SK-N-SH treated with all-trans-retinoic acid at 6 μM for 48 hours (cell line): ENCODE data around the gene PPP1R2.

Source experiments
- ATAC-seq: fragments of 200-7000 bp; cut with Tn5 transposase; 3 replicates; pipeline ENCODE4 v1.9.1; 2020; ENCODE audit warnings: mild to moderate bottlenecking, moderate library complexity
- ARNTL ChIP-seq: fragments of 450-650 bp; formaldehyde crosslinking; IDR thresholded peaks from 2 replicates; pipeline ENCODE4 v1.5.0; 2020; ENCODE audit warnings: low read depth, mild to moderate bottlenecking, moderate library complexity, borderline replicate concordance
- BACH2 ChIP-seq: fragments of 250-450 bp; sonication (Bioruptor Pico); IDR thresholded peaks from 2 replicates; pipeline ENCODE4 v1.9.0; 2021; ENCODE audit warnings: mild to moderate bottlenecking, borderline replicate concordance
- CREB5 ChIP-seq: fragments of 250-450 bp; sonication (Bioruptor Pico); IDR thresholded peaks from 2 replicates; pipeline ENCODE4 v1.5.1; 2020; ENCODE audit warnings: low read depth, mild to moderate bottlenecking, moderate library complexity
- CSDC2 ChIP-seq: fragments of 250-450 bp; sonication (Bioruptor Pico); IDR thresholded peaks from 2 replicates; pipeline ENCODE4 v1.5.0; 2020; ENCODE audit warnings: mild to moderate bottlenecking, moderate library complexity
- CSRNP3 ChIP-seq: fragments of 250-450 bp; sonication (Bioruptor Pico); IDR thresholded peaks from 2 replicates; pipeline ENCODE4 v1.5.1; 2021; ENCODE audit warnings: mild to moderate bottlenecking, moderate library complexity
- ESRRG ChIP-seq: fragments of 250-450 bp; sonication (Bioruptor Pico); IDR thresholded peaks from 2 replicates; pipeline ENCODE4 v1.6.1; 2021; ENCODE audit warnings: mild to moderate bottlenecking
- GLIS3 ChIP-seq: fragments of 250-450 bp; sonication (Bioruptor Pico); IDR thresholded peaks from 2 replicates; pipeline ENCODE4 v1.5.0; 2020; ENCODE audit warnings: mild to moderate bottlenecking, moderate library complexity
- ISL1 ChIP-seq: fragments of 250-450 bp; sonication (Bioruptor Pico); IDR thresholded peaks from 2 replicates; pipeline ENCODE4 v2.1.2; 2022; ENCODE audit warnings: mild to moderate bottlenecking, moderate library complexity
- OSR1 ChIP-seq: fragments of 250-450 bp; sonication (Bioruptor Pico); IDR thresholded peaks from 2 replicates; pipeline ENCODE4 v1.8.0; 2022; ENCODE audit warnings: moderate library complexity, mild to moderate bottlenecking, inconsistent platforms
- POU6F1 ChIP-seq: fragments of 250-450 bp; sonication (Bioruptor Pico); IDR thresholded peaks from 2 replicates; pipeline ENCODE4 v1.8.0; 2021; ENCODE audit warnings: low read depth, mild to moderate bottlenecking, moderate library complexity, borderline replicate concordance
- PPARA ChIP-seq: fragments of 250-450 bp; sonication (Bioruptor Pico); IDR thresholded peaks from 2 replicates; pipeline ENCODE4 v1.5.0; 2020; ENCODE audit warnings: mild to moderate bottlenecking, borderline replicate concordance
- RARB ChIP-seq: fragments of 250-450 bp; sonication (Bioruptor Pico); IDR thresholded peaks from 2 replicates; pipeline ENCODE4 v1.8.0; 2021; ENCODE audit warnings: mild to moderate bottlenecking, moderate library complexity
- SNAI2 ChIP-seq: fragments of 250-450 bp; sonication (Bioruptor Pico); IDR thresholded peaks from 2 replicates; pipeline ENCODE4 v1.5.0; 2020; ENCODE audit warnings: mild to moderate bottlenecking, moderate library complexity
- TOX ChIP-seq: fragments of 250-450 bp; sonication (Bioruptor Pico); IDR thresholded peaks from 2 replicates; pipeline ENCODE4 v1.8.0; 2021; ENCODE audit warnings: mild to moderate bottlenecking, moderate library complexity, borderline replicate concordance
- TSHZ2 ChIP-seq: fragments of 250-450 bp; sonication (Bioruptor Pico); IDR thresholded peaks from 2 replicates; pipeline ENCODE4 v1.5.0; 2020; ENCODE audit warnings: mild to moderate bottlenecking, moderate library complexity
- ZC3H10 ChIP-seq: fragments of 250-450 bp; sonication (Bioruptor Pico); IDR thresholded peaks from 2 replicates; pipeline ENCODE4 v1.5.1; 2021; ENCODE audit warnings: mild to moderate bottlenecking, moderate library complexity
- ZFP3 ChIP-seq: fragments of 250-450 bp; sonication (Bioruptor Pico); IDR thresholded peaks from 2 replicates; pipeline ENCODE4 v1.5.0; 2020; ENCODE audit warnings: mild to moderate bottlenecking, moderate library complexity
- ZFP30 ChIP-seq: fragments of 450-650 bp; formaldehyde crosslinking; IDR thresholded peaks from 2 replicates; pipeline ENCODE4 v1.5.0; 2022; ENCODE audit warnings: mild to moderate bottlenecking, moderate library complexity
- ZNF565 ChIP-seq: fragments of 450-650 bp; formaldehyde crosslinking; conservative IDR thresholded peaks from 2 replicates; pipeline ENCODE4 v1.5.0; 2020; ENCODE audit warnings: low read depth, mild to moderate bottlenecking, moderate library complexity
- ZNF70 ChIP-seq: fragments of 450-650 bp; formaldehyde crosslinking; IDR thresholded peaks from 2 replicates; pipeline ENCODE4 v1.5.0; 2020; ENCODE audit warnings: mild to moderate bottlenecking, moderate library complexity
- ZNF8 ChIP-seq: fragments of 450-650 bp; formaldehyde crosslinking; IDR thresholded peaks from 2 replicates; pipeline ENCODE4 v1.5.0; 2020; ENCODE audit warnings: mild to moderate bottlenecking, moderate library complexity

The PPP1R2 gene

GRCh38 chr3:195550723-195551122 lies 7.6 kb upstream of the PPP1R2 start:
- TF ChIP-seq ESRRG (no peak), PPARA (CRISPR knock-in tag) (no peak), ZNF70 (CRISPR knock-in tag) (no peak), POU6F1 (CRISPR knock-in tag) (no peak), ZFP3 (CRISPR knock-in tag) (no peak), OSR1 (CRISPR knock-in tag) (no peak), ZFP30 (no peak), RARB (CRISPR knock-in tag) (no peak), SNAI2 (CRISPR knock-in tag) (no peak), TSHZ2 (CRISPR knock-in tag) (no peak), CREB5 (CRISPR knock-in tag) (no peak), ZNF8 (no peak), ZC3H10 (CRISPR knock-in tag) (no peak), ISL1 (no peak), BACH2 (CRISPR knock-in tag) (no peak), GLIS3 (CRISPR knock-in tag) (no peak), CSRNP3 (CRISPR knock-in tag) (no peak)
- ATAC-seq, result peak; percentile 39; the same call in 1 of the 3 replicates

- no peak for ATAC-seq
- TF ChIP-seq BACH2 (CRISPR knock-in tag) (no peak), ZNF70 (CRISPR knock-in tag) (no peak), ZNF8 (no peak), ESRRG (no peak), OSR1 (CRISPR knock-in tag) (no peak), TOX (CRISPR knock-in tag) (no peak), ZC3H10 (CRISPR knock-in tag) (no peak), ZNF565 (CRISPR knock-in tag) (no peak), ZFP3 (CRISPR knock-in tag) (no peak)
Measured at GRCh38 chr3:195549931-195550519, 6.9 kb upstream of the PPP1R2 start.

GRCh38 chr3:195548987-195549386 lies 5.9 kb upstream of the PPP1R2 start:
- TF ChIP-seq GLIS3 (CRISPR knock-in tag), result no peak
- TF ChIP-seq TOX (CRISPR knock-in tag), result no peak
- no peak for TF ChIP-seq ZFP3 (CRISPR knock-in tag)
- TF ChIP-seq CREB5 (CRISPR knock-in tag), result no peak
- TF ChIP-seq, all 23 proteins: peak for 0

GRCh38 chr3:195548501-195548900 lies 5.4 kb upstream of the PPP1R2 start:
- ATAC-seq, result no peak
- TF ChIP-seq OSR1 (CRISPR knock-in tag), result no peak
- no peak for TF ChIP-seq CSRNP3 (CRISPR knock-in tag)
- no peak for TF ChIP-seq CSDC2 (CRISPR knock-in tag)
- no peak for TF ChIP-seq ZNF8
- TF ChIP-seq ARNTL (CRISPR knock-in tag), result no peak
- no peak for TF ChIP-seq GLIS3 (CRISPR knock-in tag)
- TF ChIP-seq BACH2 (CRISPR knock-in tag), result no peak
- no peak for TF ChIP-seq ZC3H10 (CRISPR knock-in tag)
- no peak for TF ChIP-seq ESRRG
- no peak for TF ChIP-seq CREB5 (CRISPR knock-in tag)
- no peak for TF ChIP-seq PPARA (CRISPR knock-in tag)
- TF ChIP-seq POU6F1 (CRISPR knock-in tag), result no peak
- TF ChIP-seq ZNF565 (CRISPR knock-in tag), result no peak

More at GRCh38 chr3:195548987-195549386, 5.9 kb upstream of the PPP1R2 start:
- no peak for ATAC-seq
